GM13976 (cell line): ENCODE measurements around the gene ASB8.

ENCODE experiments used
- DNase-seq: peaks from one replicate; pipeline ENCODE4 v3.0.0; 2012; ENCODE audit warnings: low spot score
- CTCF ChIP-seq: IDR thresholded peaks from 2 replicates; pipeline ENCODE4 v1.5.1; 2012; ENCODE audit warnings: borderline replicate concordance, mild to moderate bottlenecking; ENCODE audit not compliant: insufficient read depth; ENCODE audit errors: extremely low read depth, missing control alignments, control extremely low read depth
- in situ Hi-C: fragments of 300-500 bp; cut with MboI; formaldehyde crosslinking; loops from one replicate; pipeline ENCODE4 v1.12.0; 2022; ENCODE audit warnings: low sequenced_read_pairs, mixed read lengths, inconsistent platforms; ENCODE audit not compliant: unreplicated experiment

ASB8 gene

GRCh38 chr12:48109424-48109823 lies 47.9 kb downstream of the ASB8 start:
- in situ Hi-C loops, result no loop called here
- DNase-seq, result no peak
- TF ChIP-seq CTCF, result no peak

- in situ Hi-C loops, result no loop called here
- DNase-seq, result no peak
- no peak for TF ChIP-seq CTCF
Measured at GRCh38 chr12:48106681-48107613, 50.4 kb downstream of the ASB8 start.

GRCh38 chr12:48105867-48106680 lies 51.2 kb downstream of the ASB8 start, which contains the start of gene SENP1:
Gene SENP1 (minus strand): TSS chr12:48106079. CDS start chr12:48101472, 4,607 bp downstream.
- in situ Hi-C loops, result no loop called here
- TF ChIP-seq CTCF, result no peak
- DNase-seq, result peak; percentile 87

GRCh38 chr12:48105321-48105866 lies 51.9 kb downstream of the ASB8 start:
- no peak for TF ChIP-seq CTCF
- in situ Hi-C loops, result no loop called here
- DNase-seq, result no peak

GRCh38 chr12:48104531-48104930 lies 52.8 kb downstream of the ASB8 start:
- no peak for DNase-seq
- TF ChIP-seq CTCF, result no peak
- in situ Hi-C loops, result no loop called here
